ENCODE data around the gene UTS2B.

UTS2B gene

DNA sequence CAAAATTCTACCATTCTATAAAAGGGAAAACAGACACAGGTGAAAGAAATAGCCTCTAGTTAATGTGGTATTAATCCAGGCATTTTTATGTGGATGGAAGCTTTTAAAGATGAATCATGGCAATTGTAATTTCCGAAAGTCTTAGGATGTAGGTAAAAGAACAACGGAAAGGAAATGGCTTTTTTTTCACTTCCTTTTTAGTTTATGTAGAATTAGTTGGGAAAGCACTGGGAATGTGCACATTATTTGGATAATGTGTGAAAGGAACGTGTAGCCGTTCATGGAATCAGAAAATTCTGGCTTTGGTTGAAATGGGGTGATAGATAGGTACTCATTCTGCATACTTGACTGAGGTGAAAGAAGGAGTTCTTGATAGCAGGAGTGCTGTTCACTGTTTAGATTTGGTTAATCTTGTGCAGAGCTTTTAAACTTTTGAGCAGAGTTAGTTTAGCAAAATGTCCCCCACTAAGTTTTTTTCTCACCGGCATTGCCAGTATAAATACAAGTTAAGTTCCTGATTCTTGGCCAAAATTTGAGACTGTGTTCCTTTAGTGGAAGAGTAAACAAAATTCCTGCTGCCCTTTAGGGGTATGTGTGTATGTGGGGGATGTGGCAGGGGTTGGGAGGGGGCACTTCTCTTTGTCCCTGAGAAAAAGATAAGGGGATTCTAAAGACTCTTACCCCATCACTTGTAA is 20.2 kb upstream of the UTS2B start:
- DNase-seq = no peak

DNA sequence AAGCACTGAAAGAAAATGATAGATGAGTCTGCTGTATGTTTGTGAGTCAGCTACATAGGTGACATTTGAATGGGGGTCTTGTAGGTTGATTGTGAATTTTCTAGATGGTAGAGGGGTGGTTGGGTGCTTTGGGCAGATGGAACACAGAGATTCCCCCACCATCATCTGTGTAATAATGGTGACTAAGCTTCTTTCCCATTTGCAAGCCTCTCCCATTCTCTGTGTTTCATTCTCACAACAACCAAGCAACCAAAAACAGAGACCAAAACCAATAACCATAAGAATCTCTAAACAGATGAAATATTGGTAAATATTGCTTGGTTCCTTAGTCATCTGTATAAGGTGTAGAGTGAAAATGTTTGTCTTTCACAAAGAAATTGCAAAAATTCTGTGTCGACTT is 17.8 kb upstream of the UTS2B start:
- no peak for DNase-seq

DNA sequence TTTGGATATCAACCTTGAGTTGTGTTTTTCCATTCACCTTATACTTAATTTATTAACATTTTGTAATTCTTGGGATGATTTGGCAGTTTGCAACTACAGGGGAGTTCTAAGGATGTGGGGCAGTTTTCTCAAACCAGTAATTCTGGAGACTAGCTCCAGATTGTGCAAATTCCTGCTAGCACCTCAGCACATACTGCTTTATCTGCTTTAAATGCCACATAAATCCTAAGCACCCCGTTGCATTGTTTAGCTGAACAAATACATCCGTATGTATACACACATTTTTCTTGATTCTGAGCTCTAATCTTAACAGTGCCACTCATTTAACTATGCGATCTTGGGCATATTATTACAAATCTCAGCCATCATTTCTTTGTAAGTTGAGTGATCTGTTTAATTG is 16.9 kb upstream of the UTS2B start:
- no peak for DNase-seq

DNA sequence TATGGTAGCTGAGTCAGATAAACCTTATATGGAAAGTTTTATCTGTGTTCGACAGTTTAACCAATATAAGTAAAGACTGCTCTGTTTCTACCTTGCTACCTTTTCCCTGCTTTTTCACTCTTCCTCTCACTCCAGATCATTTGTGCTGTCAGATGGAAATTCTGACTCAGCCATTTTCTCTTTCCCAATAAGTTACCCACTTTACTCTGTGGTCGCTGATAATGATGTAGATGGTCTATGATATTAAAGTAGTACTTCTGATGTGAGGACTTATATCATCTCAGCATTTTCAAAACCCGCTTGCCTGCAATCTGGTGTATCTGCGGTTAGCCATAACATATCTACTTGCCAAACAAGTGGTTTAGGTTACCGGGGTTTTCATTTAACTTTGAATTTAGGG is 15.0 kb upstream of the UTS2B start:
- no peak for DNase-seq

DNA sequence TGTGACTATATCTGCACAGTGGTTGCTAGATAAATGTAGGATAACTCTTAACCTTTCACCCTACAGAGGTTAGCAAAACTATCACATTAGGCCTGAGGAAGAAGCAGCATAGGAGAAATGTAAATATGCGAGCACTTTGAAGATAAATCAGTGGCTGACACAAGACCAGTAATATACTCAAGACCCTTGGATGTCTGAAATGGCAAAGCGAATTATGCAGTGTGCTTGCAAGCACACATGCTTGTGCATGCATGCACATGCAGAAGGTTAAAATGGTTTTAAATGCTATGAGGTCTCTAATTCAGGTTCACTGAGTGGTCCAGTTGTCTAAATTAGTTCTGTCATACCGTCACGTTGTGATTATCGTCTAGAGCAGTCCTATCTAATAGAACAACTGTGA is 13.6 kb upstream of the UTS2B start:
- DNase-seq = no peak

DNA sequence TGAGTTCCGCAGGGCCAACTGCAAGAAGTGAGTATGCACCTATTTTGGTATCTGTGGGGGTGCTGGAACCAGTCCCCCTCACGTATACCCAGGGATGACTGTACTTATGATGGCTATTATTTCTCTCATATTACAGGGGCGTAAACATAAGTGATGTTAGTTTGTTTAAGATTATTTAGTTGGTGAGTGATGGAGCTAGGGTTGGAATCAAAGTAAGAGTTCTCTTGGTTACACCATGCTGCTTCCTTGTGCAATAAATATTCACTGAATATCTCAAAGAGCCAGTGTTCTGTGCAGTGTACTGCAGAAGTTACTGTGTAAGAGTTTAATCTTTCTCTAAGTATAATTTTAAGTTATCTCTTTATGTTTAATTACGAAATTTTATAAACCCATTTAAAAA is 12.8 kb upstream of the UTS2B start:
- DNase-seq = no peak

DNA sequence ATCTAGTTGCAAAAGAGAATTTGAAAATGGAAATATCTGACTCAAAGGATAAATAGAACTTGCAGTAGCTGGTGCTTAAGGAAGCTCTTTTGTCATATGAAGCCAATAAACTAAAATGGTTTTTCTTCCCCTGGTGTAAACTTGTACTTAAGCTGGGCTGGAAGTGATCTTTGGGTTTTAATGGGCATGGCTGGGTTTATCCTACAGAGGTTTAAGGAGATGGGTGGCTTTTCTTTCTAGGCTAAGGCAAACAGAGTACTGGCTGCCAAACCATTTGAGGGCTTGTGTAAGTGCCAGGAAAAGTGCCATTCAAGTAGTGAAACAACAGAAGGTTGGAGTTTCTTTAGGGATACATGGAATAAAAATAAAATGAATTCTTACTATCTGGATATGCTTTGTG is 12.1 kb upstream of the UTS2B start:
- no peak for DNase-seq

DNA sequence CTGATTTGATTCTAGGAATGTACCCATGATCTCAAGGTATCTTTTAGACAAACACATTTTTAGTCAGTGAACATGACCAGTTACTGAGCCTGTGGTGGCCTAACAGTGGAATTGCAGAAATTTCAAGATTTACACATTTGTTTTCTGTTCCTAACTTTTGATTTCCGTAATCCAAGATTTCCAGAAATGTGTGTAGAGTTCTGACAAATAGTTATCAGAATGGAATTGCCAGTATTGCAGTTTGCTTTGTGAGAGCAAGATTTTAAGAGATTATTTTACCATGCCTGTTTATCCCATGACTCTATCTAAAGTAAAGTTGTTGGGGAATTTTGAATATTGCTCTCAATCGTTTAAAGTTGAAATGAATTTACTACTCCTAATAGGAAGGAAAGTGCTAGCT is 11.7 kb upstream of the UTS2B start:
- no peak for DNase-seq

DNA sequence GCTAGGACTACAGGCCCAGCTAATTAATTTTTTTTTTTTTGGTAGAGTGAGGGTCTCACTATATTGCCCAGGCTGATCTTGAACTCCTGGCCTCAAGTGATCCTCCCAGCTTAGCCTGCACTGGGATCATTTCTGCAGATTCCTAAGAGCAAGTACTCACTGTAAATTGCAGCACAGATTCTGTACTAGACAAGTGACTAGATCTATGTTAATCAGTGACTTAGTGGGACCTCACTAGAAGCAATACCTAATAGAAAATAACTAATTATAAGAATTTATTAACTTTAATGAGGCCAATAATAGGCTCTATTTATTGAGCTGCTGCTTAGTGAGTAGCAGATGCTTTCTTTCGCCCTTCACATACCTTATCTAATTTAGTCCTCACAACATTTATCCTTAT is 10.6 kb upstream of the UTS2B start:
- no peak for DNase-seq

DNA sequence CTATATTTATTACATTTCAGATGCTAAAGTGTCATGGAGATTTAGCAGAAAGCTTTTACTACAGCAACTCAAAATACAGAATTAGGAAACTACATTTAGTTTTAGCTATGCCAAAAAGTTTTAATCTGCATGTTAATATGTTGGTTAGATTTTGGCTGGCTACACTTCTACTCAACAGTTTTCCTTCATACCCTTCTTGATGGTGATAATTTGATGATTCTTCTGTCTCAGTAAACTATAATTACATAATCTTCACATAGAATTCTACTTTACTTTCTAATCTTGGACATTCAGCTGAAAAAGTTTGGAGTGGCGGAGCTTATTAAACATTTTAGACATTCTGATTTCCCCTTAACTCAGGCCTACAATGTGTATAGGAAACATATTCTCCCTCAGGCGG is 10.0 kb upstream of the UTS2B start:
- DNase-seq = no peak

DNA sequence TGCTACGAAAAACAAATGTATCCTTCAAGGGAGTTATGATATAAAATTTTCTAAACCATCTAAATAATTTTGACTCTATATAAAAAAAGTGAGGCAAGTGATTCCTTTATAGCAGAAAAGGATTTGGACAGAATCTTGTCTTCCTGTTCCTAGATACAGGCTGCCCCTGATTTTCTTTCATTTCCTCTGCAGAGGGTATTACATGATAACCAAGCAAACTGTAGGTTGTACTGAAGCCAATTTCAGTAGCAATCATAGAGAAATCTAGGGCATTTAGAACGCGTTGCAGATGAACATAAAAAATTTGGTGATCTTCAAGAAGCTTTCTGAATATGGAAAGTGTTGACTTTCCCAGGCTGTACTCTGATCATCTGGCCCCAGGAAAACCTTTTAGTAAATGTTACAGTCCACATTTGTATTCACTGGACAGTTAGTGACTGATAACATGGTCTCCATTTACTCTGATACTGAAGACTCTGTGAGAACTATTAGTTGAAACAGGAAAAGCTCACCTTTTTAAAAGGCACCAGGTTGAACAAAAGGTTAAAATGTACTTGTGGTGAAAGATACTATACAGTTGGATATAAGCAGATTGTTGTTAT is 9.1 kb upstream of the UTS2B start:
- no peak for DNase-seq

DNA sequence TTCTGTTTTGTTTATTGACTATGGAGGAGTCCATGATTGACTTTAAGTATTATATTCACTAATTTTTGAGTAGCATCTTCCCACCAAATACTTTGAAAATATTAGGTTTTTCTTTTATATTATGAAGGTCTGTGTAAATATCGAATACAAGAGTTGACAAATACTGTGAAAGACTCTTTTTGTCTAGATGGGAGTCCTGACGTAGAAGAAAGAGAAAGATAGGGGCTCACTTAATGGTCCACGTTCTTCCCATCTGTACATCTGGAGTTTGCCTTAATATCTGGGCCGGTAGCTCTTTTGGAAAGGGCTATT is 7.8 kb upstream of the UTS2B start:
- no peak for DNase-seq

DNA sequence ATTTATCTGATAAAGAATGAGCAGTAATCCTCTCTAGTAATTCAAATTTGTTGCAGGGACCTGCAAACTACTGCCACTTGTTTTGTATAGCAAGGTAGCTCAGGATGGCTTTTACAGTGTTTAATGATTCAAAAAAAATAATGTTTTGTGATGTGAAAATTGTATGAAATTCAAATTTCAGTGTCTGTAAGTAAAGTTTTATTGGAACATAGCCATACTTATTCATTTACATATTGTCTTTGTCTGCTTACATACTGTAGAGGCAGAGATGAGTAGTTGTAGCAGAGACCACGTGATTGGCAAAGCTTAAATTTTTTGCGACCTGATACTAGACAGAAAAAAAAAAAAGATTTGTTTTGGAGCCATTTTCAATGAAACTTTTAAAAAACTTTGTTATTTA is 6.5 kb upstream of the UTS2B start:
- DNase-seq = no peak

DNA sequence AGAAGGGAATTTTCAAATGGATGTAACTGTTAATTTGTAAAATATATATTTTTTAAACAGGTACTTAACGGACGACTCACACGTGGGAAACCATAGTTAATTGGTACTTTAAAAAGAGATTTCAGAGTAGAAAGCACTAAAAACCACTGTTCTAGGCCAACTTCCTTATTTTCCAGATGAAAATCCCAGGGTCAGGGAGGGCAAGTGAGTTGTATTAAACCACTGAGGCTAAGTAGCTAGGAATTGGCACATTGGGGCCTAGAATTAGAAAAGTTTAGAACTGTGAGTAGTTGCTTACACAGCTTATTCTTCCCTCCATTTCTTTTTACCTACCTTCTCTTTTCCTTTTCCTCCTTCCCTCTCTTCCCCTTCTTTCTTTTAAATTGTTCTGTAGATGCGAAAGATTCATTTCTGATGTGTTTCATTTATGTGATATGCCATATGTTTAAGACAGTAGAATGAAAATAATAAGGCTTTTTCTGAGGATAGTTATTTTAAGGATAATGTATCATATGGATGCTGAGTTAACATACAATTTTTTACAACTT is 4.1 kb upstream of the UTS2B start:
- DNase-seq = no peak

DNA sequence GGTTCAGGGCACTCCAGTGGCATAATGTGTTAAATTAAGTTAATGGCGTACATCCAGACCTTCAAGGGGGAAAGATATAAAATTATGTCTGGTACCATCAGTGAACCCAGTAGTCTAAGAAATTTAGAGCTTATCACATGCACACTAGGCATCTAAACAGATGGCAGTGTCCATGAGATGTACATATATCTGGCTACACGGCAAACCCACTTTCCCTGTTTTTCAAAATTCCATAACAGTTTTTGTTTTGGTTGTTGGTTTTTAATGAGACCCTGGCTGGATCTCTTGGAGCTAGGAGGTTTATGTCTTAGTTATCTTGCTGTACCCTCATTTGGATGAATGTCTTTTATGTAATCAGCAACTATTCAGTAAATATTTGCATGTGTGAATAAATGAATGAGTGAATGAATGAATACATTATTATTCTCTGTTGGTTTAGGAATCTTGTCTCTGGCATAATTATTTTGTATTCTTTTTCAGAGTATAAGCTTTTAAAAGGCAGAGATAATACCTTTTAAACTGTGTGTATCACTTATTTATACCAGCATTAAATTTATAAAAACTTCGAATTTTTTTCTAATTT is 3.1 kb upstream of the UTS2B start:
- no peak for DNase-seq

DNA sequence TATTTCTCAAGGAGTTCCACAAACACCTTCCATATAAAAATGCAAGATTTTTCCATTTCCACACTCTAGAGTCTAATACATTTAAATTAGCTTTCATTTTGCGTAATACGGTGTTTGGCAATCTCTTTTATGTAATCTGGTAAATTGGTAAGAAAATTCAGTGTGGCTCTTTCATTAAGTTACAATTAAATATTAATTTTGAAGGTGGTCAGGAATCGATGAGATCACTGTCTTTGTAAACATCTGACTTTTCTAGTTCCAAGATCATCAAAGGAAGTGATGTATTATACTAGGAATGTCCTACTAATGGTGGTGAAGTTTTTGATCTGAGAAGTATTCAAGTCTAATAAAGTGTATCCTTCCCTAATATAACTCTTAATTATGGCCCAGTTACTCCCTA is 1.1 kb upstream of the UTS2B start:
- no peak for DNase-seq

DNA sequence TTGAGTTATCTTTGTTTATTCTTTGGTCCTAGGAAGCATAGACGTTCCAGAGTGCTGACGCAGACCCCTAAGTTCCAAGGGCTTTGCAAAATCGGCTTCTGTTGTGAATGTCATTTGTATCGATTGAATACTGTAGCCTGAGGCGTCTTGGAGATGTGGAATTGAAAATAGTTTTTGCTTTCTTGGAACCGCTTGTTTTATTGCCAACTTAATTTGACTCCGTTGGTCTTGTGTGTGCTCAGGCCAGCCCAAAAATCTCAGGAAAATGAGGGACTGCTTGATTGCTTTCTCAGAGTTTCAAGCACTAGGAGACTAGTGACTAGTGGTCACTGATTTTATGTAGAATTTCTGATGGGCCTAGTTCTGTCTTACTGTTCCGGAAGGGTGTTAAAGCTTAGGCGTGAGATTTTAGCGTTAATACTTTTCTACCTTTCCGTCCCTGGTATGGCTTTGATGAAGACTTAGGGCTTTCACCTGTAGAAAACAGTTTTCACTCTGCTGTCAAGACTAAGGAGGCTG is 263 bp upstream of the UTS2B start:
- no peak for DNase-seq

DNA sequence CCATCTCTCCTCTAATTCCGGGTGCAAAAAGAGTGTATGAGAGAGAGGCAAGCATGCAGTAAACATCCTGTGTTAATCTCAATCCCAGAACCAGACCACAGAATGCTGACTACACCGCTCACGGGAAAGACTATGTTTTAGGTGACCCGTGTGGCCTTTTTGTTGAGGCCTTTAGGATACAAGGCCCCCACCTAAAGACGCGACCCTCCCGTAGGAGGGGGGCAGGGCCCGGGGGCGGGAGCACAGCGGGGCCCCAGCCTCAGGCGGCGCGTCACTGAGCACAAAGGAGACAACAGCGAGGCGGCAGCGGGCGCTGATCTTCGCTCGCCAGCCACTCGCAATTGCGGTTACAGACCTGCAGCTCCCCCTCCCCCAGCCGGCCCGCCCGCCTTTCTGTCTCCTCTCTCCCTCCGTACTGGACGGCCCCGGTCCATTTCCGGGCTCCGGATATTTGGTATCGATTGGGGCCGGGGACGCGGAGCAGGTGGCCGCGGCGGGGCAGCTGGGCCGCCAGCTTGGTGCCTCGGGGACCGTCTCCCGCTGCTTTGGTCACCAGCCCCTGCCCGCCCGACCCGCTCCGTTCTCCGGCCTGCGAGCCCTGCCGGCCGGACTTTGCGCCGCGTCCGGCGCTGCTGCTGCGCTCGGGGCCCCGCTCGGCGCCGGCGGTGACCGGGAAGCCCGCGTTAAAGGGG is 1.2 kb downstream of the UTS2B start, which contains the start of gene CCDC50:
TSS of gene CCDC50 (plus strand) at position 433 of the 692 bp plus-strand sequence. CDS start 281 bp downstream, outside the sequence.
- peak; percentile 90 for DNase-seq

DNA sequence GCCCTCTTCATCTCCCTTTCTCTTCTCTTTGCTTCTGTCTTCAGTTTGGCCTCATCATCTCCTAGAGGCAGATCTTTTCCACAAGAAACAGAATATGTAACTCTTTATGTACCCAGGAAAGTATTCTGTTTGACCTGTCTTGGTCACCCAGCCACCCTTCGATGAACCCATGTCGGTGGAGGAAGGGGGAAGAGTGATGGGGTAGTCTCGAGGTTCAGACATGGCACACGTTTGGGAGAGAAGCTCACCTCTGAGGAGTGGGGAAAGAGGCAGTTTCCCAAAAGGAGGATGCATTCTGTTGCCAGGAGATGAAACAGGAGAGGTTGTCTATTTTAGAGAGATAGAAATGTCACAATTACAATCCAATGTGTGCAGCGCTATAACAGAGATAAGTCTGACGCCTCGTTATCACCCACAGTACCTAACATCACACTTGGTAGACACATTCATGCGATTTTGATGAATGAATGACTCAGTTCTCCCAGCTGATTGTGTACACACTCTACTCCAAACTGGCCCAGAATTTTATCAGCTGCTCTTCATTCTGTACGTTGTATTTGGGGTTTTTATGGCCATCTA is 1.9 kb downstream of the UTS2B start:
- DNase-seq = peak; percentile 82

DNA sequence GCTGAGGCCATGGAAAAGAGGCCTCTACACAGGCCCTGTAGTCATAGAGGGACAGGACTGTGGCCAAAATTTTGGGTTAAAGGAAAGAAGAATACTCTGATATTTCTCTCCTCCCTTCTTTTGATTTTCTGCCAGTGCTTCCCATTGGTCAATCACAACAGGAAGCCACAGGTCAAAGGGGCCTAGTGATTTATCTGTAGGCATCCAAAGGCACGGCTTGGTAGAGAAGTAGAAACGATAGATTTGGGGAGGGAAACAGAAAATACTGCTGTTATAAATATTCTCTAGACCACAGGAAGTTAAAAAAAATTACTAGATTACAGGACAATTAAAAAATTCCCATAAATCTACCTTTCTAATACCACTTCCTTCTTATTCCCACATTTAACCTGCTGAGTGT is 2.8 kb downstream of the UTS2B start:
- DNase-seq = no peak

DNA sequence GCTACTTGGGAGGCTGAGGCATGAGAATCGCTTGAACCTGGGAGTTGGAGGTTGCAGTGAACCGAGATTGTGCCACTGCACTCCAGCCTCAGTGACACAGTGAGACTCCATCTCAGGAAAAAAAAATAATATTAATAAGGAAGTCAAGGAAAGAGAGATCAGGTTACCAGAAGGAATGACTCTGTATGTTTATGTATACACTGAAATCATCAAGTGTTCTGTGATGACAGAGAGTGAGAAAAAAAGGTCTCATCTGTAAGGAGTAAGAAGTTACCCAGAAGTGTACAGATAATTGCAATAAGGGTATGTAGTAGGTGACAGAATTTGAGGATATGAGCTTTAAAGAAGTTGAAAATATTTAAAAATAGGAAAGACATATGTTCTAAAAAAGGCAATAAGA is 5.4 kb downstream of the UTS2B start:
- DNase-seq = no peak

DNA sequence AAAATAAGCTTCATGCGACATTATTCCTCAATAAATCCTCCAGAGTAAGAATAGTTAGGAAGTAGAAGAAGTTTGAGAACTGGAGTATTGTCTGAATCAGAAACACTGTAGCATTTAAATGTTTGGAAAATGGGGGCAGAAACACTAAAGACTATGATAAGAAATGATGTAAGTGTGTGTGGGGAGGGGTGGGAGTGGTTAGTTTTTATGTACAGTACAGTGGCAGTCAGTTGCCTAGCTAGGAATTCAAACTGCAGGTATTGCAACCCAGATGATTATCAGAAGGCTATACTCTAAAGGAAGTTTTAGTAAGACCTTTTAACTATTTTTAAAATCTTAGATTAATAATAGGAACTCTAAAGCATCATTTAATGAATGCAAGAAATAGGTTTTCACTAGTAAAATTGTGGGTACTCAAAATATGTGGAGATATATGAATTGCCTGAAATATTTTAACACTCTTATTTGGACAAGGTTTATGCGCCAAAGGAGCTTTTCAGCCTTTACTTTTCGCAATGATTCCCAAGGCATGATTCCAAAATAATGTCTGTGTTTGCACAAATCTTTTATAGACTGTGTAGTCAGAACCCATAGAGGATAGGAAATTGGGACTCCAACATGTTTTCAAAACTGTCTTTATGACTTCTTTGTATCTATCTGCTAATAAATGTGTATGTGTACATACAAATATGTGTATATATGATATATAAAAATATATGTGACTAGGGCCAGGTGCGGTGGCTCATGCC is 9.1 kb downstream of the UTS2B start:
- DNase-seq = no peak

DNA sequence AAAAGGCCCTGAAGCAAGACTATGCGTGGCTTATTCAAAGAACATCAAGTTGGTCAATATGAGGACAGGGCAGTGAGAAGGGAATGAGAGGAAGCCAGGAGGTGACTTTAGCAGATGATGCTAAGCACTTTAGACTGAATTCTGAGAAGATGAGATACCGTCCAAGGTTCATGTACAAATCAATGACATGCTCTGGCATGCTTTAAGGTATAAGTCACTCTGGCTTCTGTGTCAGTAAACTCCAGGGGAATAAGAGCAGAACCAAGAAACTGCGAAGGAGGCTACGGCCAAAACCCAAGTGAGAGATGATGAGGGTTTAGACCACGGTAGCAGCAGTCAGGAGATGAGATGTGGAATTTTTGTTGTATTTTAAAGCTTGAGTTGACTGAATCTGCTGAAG is 10.0 kb downstream of the UTS2B start:
- DNase-seq = no peak

All from hematopoietic multipotent progenitor cell treated with erythropoietin and hydrocortisone succinate and interleukin-3 and kit ligand, for 6 days (in vitro differentiated cells).